IMR-90 (cell line): ENCODE results near the gene ZBTB48. TPM values are rescaled to one million over a fixed set of nuclear protein-coding genes. Genes with fewer than 3 reads are reported as not detected.
A peak's percentile ranks its signal among the peaks of the same experiment; 100 is the strongest.

ENCODE experiments used
- ATAC-seq: fragments of 200-7000 bp; cut with Tn5 transposase; 2 replicates; pipeline ENCODE4 v1.9.1; 2020; ENCODE audit warnings: low read depth, mild to moderate bottlenecking, moderate library complexity
- BruUV-seq: library from RNA; stranded (reverse); fragments of 400-500 nt; replicated peaks from 2 replicates; lab custom pipeline; 2021; lab: Mats Ljungman, UMichigan
- CTCF ChIA-PET: fragments of 300-600 bp; formaldehyde crosslinking; extraction: SDS; loops from one replicate; lab custom pipeline; 2021; ENCODE audit warnings: antibody characterized with exemption; lab: Yijun Ruan, JAX
- POLR2A ChIA-PET: fragments of 300-600 bp; sonication (Branson Sonifier 250); formaldehyde crosslinking; loops from one replicate; lab custom pipeline; 2022; ENCODE audit warnings: antibody characterized with exemption; ENCODE audit not compliant: unreplicated experiment; lab: Charles Lee
- DNase-seq: peaks from one replicate; pipeline ENCODE4 v3.0.0; 2013
- H2AFZ ChIP-seq: replicated peaks from 2 replicates; pipeline ENCODE3; 2013; ENCODE audit warnings: low read length, mild to moderate bottlenecking; ENCODE audit not compliant: poor library complexity
- H2AK5ac ChIP-seq: 2 replicates; pipeline ENCODE4 v1.6.1; 2013; ENCODE audit warnings: low read depth, low read length, inconsistent platforms
- H2AK9ac ChIP-seq: replicated peaks from 2 replicates; pipeline ENCODE3; 2013; ENCODE audit warnings: mild to moderate bottlenecking, low read depth, low read length, moderate library complexity; ENCODE audit not compliant: poor library complexity
- H2BK120ac ChIP-seq: 2 replicates; pipeline ENCODE4 v1.6.1; 2013; ENCODE audit warnings: low read depth, low read length, inconsistent platforms
- H2BK15ac ChIP-seq: 3 replicates; pipeline ENCODE4 v1.6.1; 2013; ENCODE audit warnings: low read depth, low read length, inconsistent platforms
- H2BK20ac ChIP-seq: 2 replicates; pipeline ENCODE4 v1.6.1; 2013; ENCODE audit warnings: low read depth, mild to moderate bottlenecking, inconsistent platforms, low read length, moderate library complexity
- H2BK5ac ChIP-seq: 2 replicates; pipeline ENCODE4 v1.6.1; 2013; ENCODE audit warnings: mild to moderate bottlenecking, low read depth, low read length, inconsistent platforms; ENCODE audit not compliant: poor library complexity, severe bottlenecking
- H3K14ac ChIP-seq: replicated peaks from 2 replicates; pipeline ENCODE4 v1.6.1; 2013; ENCODE audit warnings: low read depth, low read length, inconsistent platforms
- H3K18ac ChIP-seq: 2 replicates; pipeline ENCODE4 v1.6.1; 2013; ENCODE audit warnings: low read depth, low read length, control low read depth
- H3K23ac ChIP-seq: 2 replicates; pipeline ENCODE4 v1.6.1; 2013; ENCODE audit warnings: low read depth, low read length, inconsistent platforms
- H3K27ac ChIP-seq: 2 replicates; pipeline ENCODE4 v1.5.1; 2013; ENCODE audit warnings: mild to moderate bottlenecking, control low read depth, low read length; ENCODE audit not compliant: insufficient read depth
- H3K27me3 ChIP-seq: 2 replicates; pipeline ENCODE4 v1.6.1; 2013; ENCODE audit warnings: low read length; ENCODE audit not compliant: control insufficient read depth, insufficient read depth
- H3K36me3 ChIP-seq: 2 replicates; pipeline ENCODE4 v1.6.1; 2013; ENCODE audit warnings: low read length, mixed read lengths; ENCODE audit not compliant: control insufficient read depth, insufficient read depth
- H3K4ac ChIP-seq: 2 replicates; pipeline ENCODE4 v1.6.1; 2013; ENCODE audit warnings: low read depth, low read length, inconsistent platforms
- H3K4me1 ChIP-seq: 2 replicates; pipeline ENCODE4 v1.6.1; 2013; ENCODE audit warnings: low read length, mixed read lengths; ENCODE audit not compliant: control insufficient read depth, insufficient read depth
- H3K4me2 ChIP-seq: 2 replicates; pipeline ENCODE4 v1.6.1; 2013; ENCODE audit warnings: low read depth, mild to moderate bottlenecking, control low read depth, low read length, moderate library complexity
- H3K4me3 ChIP-seq: 2 replicates; pipeline ENCODE4 v1.5.1; 2013; ENCODE audit warnings: low read depth, mild to moderate bottlenecking, control low read depth, low read length, moderate library complexity; ENCODE audit not compliant: insufficient read depth
- H3K56ac ChIP-seq: 2 replicates; pipeline ENCODE4 v1.6.1; 2013; ENCODE audit warnings: low read length, inconsistent platforms; ENCODE audit not compliant: insufficient read depth; ENCODE audit errors: extremely low read depth
- H3K79me1 ChIP-seq, 2 experiments: 2 replicates each; pipeline ENCODE4 v1.6.1; 2013; ENCODE audit warnings: low read length in 2 of 2, inconsistent platforms in 1 of 2, low read depth in 1 of 2
- H3K9ac ChIP-seq: 2 replicates; pipeline ENCODE4 v1.6.1; 2013; ENCODE audit warnings: low read depth, low read length, control low read depth
- H3K9me1 ChIP-seq: 2 replicates; pipeline ENCODE4 v1.6.1; 2013; ENCODE audit warnings: low read length, inconsistent platforms; ENCODE audit not compliant: insufficient read depth
- H3K9me3 ChIP-seq: 2 replicates; pipeline ENCODE4 v1.6.1; 2013; ENCODE audit warnings: low read length; ENCODE audit not compliant: control insufficient read depth, insufficient read depth
- H4K20me1 ChIP-seq: 2 replicates; pipeline ENCODE4 v1.6.1; 2013; ENCODE audit warnings: low read length, inconsistent platforms; ENCODE audit not compliant: insufficient read depth
- H4K5ac ChIP-seq: 2 replicates; pipeline ENCODE4 v1.6.1; 2013; ENCODE audit warnings: mild to moderate bottlenecking, low read depth, low read length, control low read depth
- H4K8ac ChIP-seq, 2 experiments: 2 replicates each; pipeline ENCODE4 v1.6.1; 2013; ENCODE audit warnings: low read depth in 2 of 2, low read length in 2 of 2, control low read depth in 1 of 2, inconsistent platforms in 1 of 2
- H4K91ac ChIP-seq: 2 replicates; pipeline ENCODE4 v1.6.1; 2013; ENCODE audit warnings: low read depth, low read length, inconsistent platforms; ENCODE audit not compliant: insufficient read depth
- BHLHE40 ChIP-seq: fragments of 150-350 bp; IDR thresholded peaks from 2 replicates; pipeline ENCODE4 v1.6.1; 2016; ENCODE audit warnings: mild to moderate bottlenecking, low read depth, low read length
- CEBPB ChIP-seq: IDR thresholded peaks from 2 replicates; pipeline ENCODE4 v1.6.1; 2012; ENCODE audit warnings: low read depth, low read length, improper control_type of control experiment
- CHD1 ChIP-seq: IDR thresholded peaks from 2 replicates; pipeline ENCODE4 v1.6.1; 2012; ENCODE audit warnings: low read depth, low read length, improper control_type of control experiment
- FOS ChIP-seq: fragments of 150-350 bp; IDR thresholded peaks from 2 replicates; pipeline ENCODE4 v1.6.1; 2016; ENCODE audit warnings: low read depth, low read length
- MAFK ChIP-seq: IDR thresholded peaks from 2 replicates; pipeline ENCODE4 v1.6.1; 2012; ENCODE audit warnings: low read depth, low read length, improper control_type of control experiment
- MAZ ChIP-seq: IDR thresholded peaks from 2 replicates; pipeline ENCODE4 v1.6.1; 2012; ENCODE audit warnings: low read depth, mild to moderate bottlenecking, low read length, improper control_type of control experiment, moderate library complexity, borderline replicate concordance
- MXI1 ChIP-seq: IDR thresholded peaks from 2 replicates; pipeline ENCODE4 v1.6.1; 2012; ENCODE audit warnings: low read depth, mild to moderate bottlenecking, low read length, moderate library complexity, borderline replicate concordance
- NFE2L2 ChIP-seq: fragments of 150-350 bp; IDR thresholded peaks from 2 replicates; pipeline ENCODE4 v1.6.1; 2016; ENCODE audit warnings: low read depth, mild to moderate bottlenecking, low read length
- POLR2A ChIP-seq: IDR thresholded peaks from 2 replicates; pipeline ENCODE4 v1.6.1; 2012; ENCODE audit warnings: mild to moderate bottlenecking, low read depth, low read length
- RAD21 ChIP-seq: IDR thresholded peaks from 2 replicates; pipeline ENCODE4 v1.6.1; 2012; ENCODE audit warnings: low read length, improper control_type of control experiment
- RCOR1 ChIP-seq: IDR thresholded peaks from 2 replicates; pipeline ENCODE4 v1.6.1; 2012; ENCODE audit warnings: mild to moderate bottlenecking, low read length, improper control_type of control experiment; ENCODE audit not compliant: insufficient replicate concordance
- RFX5 ChIP-seq: IDR thresholded peaks from 2 replicates; pipeline ENCODE4 v1.8.0; 2012; ENCODE audit warnings: low read depth, mild to moderate bottlenecking, low read length, moderate library complexity
- SMC3 ChIP-seq: fragments of 150-350 bp; IDR thresholded peaks from 2 replicates; pipeline ENCODE4 v1.6.1; 2016; ENCODE audit warnings: low read depth, mild to moderate bottlenecking, antibody characterized with exemption, low read length, moderate library complexity
- WGBS, 2 experiments: methylation state at CpG; one replicate each; pipeline versions ENCODE4 v1.1.5 to v1.1.7; 2013; ENCODE audit warnings: missing lambda C conversion rate in 2 of 2; ENCODE audit not compliant: insufficient read length in 1 of 2; ENCODE audit errors: extremely low coverage in 2 of 2; 5-methylcytosine and 5-hydroxymethylcytosine counted together
- dilution Hi-C: fragments of 300-500 bp; cut with HindIII; formaldehyde crosslinking; loops from one replicate; pipeline ENCODE4 v1.14.3; 2018; ENCODE audit warnings: low sequenced_read_pairs; ENCODE audit not compliant: unreplicated experiment
- in situ Hi-C: fragments of 300-500 bp; cut with MboI; formaldehyde crosslinking; loops from 3 replicates; pipeline ENCODE4 v1.14.3; 2019; ENCODE audit warnings: low sequenced_read_pairs, inconsistent platforms, mixed read lengths
- intact Hi-C: fragments of 100-400 bp; cut with micrococcal nuclease; formaldehyde crosslinking; loops from 2 replicates; pipeline ENCODE4 v1.10.0; 2022
- polyA plus RNA-seq, 3 experiments: library from polyadenylated mRNA; depleted of rRNA; stranded (reverse); fragments of >200 nt; gene quantifications; 2 replicates each; pipeline ENCODE4 v1.2.3, GENCODE V29; 2012; ENCODE audit warnings: low replicate concordance in 1 of 3
- total RNA-seq: library from RNA; depleted of rRNA; stranded (reverse); fragments of >200 nt; gene quantifications from 2 replicates; pipeline ENCODE4 v1.2.3, GENCODE V29; 2012
- TF ChIP-seq, protein P1 (sequence below): conservative IDR thresholded peaks from 2 replicates; pipeline ENCODE4 v1.5.1; 2012; ENCODE audit warnings: mild to moderate bottlenecking, low read depth, low read length, improper control_type of control experiment
- TF ChIP-seq, protein P2 (sequence below): fragments of 150-350 bp; IDR thresholded peaks from 2 replicates; pipeline ENCODE4 v1.6.1; 2016; ENCODE audit warnings: low read depth, mild to moderate bottlenecking, low read length, moderate library complexity, borderline replicate concordance

Gene ZBTB48
- total and polyA plus RNA-seq, 2 of the 4 experiments (the other 2 are of a cell fraction) = 9.3 to 17.5 TPM

DNA sequence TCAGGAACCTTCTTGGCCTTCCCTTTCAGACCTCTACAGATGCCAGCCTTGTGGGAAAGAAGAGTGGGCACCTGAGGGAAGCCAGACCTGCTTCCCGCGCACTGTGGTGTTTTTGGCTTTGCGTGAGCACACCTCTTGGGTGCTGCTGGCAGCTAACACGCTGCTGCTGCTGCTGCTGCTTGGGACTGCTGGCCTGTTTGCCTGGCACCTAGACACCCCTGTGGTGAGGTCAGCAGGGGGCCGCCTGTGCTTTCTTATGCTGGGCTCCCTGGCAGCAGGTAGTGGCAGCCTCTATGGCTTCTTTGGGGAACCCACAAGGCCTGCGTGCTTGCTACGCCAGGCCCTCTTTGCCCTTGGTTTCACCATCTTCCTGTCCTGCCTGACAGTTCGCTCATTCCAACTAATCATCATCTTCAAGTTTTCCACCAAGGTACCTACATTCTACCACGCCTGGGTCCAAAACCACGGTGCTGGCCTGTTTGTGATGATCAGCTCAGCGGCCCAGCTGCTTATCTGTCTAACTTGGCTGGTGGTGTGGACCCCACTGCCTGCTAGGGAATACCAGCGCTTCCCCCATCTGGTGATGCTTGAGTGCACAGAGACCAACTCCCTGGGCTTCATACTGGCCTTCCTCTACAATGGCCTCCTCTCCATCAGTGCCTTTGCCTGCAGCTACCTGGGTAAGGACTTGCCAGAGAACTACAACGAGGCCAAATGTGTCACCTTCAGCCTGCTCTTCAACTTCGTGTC, 995 bp upstream of the ZBTB48 start:
- Histone ChIP-seq H3K27ac (peak overlapping the region; percentile 46; the same call in 1 of the 2 replicates), H3K27me3 (no peaks in the 10 kb centered on the region; the same call in 1 of the 2 replicates), H3K36me3 (0 out of 2 replicates have a peak, but pooled peaks cover 3% of the 10 kb centered on the region), H3K4me1 (peaks cover 11% of the 10 kb centered on the region), H2AK5ac (peak overlapping the region; percentile 78; the same call in 1 of the 2 replicates), H3K56ac (no peak overlapping the region), H3K4me2 (peak overlapping the region; percentile 80; the same call in 1 of the 2 replicates), H3K9ac (no peak overlapping the region), H3K23ac (no peak overlapping the region), H4K91ac (no peak overlapping the region), H2AFZ (peak overlapping the region; percentile 89), H2AK9ac (peak overlapping the region; percentile 59), H3K18ac (no peak overlapping the region), H3K9me3 (no peaks in the 10 kb centered on the region), H3K9me1 (peaks cover 13% of the 10 kb centered on the region), H2BK5ac (no peak overlapping the region), H4K8ac (peak overlapping the region; percentile 87 to 94), H2BK20ac (no peak overlapping the region), H4K20me1 (peaks cover 3% of the 10 kb centered on the region; the same call in 1 of the 2 replicates), H3K4ac (0 out of 2 replicates have a peak overlapping the region, but pooled peaks have one; percentile 12), H2BK120ac (no peak overlapping the region), H3K79me1 (peaks cover 10 to 28% of the 10 kb centered on the region in 2 experiments), H2BK15ac (no peak overlapping the region), H4K5ac (peak overlapping the region; percentile 62), H3K4me3 (no peak overlapping the region), H3K14ac (peak overlapping the region; percentile 26; the same call in 1 of the 2 replicates)
- in situ Hi-C loops = no loop called here
- no peak for DNase-seq
- no peak for ATAC-seq
- TF ChIP-seq SMC3 = no peak
- TF ChIP-seq CHD1 = no peak
- TF ChIP-seq MXI1 = no peak
- TF ChIP-seq MAZ = no peak
- no peak for TF ChIP-seq RAD21
- no peak for TF ChIP-seq RFX5
- TF ChIP-seq, protein P1, sequence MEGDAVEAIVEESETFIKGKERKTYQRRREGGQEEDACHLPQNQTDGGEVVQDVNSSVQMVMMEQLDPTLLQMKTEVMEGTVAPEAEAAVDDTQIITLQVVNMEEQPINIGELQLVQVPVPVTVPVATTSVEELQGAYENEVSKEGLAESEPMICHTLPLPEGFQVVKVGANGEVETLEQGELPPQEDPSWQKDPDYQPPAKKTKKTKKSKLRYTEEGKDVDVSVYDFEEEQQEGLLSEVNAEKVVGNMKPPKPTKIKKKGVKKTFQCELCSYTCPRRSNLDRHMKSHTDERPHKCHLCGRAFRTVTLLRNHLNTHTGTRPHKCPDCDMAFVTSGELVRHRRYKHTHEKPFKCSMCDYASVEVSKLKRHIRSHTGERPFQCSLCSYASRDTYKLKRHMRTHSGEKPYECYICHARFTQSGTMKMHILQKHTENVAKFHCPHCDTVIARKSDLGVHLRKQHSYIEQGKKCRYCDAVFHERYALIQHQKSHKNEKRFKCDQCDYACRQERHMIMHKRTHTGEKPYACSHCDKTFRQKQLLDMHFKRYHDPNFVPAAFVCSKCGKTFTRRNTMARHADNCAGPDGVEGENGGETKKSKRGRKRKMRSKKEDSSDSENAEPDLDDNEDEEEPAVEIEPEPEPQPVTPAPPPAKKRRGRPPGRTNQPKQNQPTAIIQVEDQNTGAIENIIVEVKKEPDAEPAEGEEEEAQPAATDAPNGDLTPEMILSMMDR = no peak
- no peak for TF ChIP-seq POLR2A
- no peak for TF ChIP-seq NFE2L2
- TF ChIP-seq MAFK = no peak
- TF ChIP-seq, protein P2, sequence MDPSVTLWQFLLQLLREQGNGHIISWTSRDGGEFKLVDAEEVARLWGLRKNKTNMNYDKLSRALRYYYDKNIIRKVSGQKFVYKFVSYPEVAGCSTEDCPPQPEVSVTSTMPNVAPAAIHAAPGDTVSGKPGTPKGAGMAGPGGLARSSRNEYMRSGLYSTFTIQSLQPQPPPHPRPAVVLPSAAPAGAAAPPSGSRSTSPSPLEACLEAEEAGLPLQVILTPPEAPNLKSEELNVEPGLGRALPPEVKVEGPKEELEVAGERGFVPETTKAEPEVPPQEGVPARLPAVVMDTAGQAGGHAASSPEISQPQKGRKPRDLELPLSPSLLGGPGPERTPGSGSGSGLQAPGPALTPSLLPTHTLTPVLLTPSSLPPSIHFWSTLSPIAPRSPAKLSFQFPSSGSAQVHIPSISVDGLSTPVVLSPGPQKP = no peak
- TF ChIP-seq RCOR1 = no peak
- no peak for TF ChIP-seq FOS
- no peak for TF ChIP-seq BHLHE40
- no peak for TF ChIP-seq CEBPB
- no TSS peak for BruUV-seq
- dilution Hi-C loops = no loop called here
- WGBS, 2 experiments = 88% methylated on average over 11 of the region's 14 CpGs; no CpG with 5 or more reads in 1 of the 2 experiments
- CTCF ChIA-PET = no interaction called here
- intact Hi-C loops = no loop called here
- POLR2A ChIA-PET = no interaction called here
